Measurements from ENCODE around the gene TMEM179. TPM values are rescaled to one million over a fixed set of nuclear protein-coding genes. Genes with fewer than 3 reads are reported as not detected.

The TMEM179 gene
- total and polyA plus RNA-seq, 2 of the 13 experiments (the other 11 are each of a cell fraction or from before 2014, with no cell fraction given), result not detected

DNA sequence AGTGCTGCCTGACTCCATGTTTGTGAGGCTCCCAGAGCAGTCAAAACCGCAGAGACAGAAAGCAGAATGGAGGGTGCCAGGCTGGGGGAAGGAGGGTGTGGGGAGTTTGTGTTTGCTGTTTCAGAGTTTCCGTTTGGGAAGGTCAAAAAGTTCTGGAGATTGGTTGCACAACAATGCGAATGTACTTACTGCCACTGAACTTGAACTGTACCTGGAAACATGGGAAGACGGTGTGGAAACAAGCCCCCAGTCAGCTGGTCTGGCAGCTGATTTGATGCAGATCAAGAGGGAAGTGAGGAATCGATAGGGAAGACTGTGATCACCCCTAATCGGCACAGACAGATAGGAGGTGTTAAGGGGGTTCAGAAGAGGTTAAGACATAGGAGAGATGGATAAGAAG lies 49.5 kb upstream of the TMEM179 start (continued):
- TF ChIP-seq, protein P1, sequence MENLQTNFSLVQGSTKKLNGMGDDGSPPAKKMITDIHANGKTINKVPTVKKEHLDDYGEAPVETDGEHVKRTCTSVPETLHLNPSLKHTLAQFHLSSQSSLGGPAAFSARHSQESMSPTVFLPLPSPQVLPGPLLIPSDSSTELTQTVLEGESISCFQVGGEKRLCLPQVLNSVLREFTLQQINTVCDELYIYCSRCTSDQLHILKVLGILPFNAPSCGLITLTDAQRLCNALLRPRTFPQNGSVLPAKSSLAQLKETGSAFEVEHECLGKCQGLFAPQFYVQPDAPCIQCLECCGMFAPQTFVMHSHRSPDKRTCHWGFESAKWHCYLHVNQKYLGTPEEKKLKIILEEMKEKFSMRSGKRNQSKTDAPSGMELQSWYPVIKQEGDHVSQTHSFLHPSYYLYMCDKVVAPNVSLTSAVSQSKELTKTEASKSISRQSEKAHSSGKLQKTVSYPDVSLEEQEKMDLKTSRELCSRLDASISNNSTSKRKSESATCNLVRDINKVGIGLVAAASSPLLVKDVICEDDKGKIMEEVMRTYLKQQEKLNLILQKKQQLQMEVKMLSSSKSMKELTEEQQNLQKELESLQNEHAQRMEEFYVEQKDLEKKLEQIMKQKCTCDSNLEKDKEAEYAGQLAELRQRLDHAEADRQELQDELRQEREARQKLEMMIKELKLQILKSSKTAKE (CRISPR knock-in tag; IDR thresholded peaks at IDR 0.05; ENCODE audit: borderline replicate concordance), result peak; percentile 98
- TF ChIP-seq MXD4 (CRISPR knock-in tag; IDR thresholded peaks at IDR 0.05) (no peak), ZFYVE20 (CRISPR knock-in tag; IDR thresholded peaks at IDR 0.05; ENCODE audit: borderline replicate concordance, low read depth) (no peak), MTF2 (CRISPR knock-in tag; IDR thresholded peaks at IDR 0.05; ENCODE audit: borderline replicate concordance) (no peak), ESRRA (CRISPR knock-in tag; IDR thresholded peaks at IDR 0.05; ENCODE audit: low read depth) (no peak), TOE1 (CRISPR knock-in tag; IDR thresholded peaks at IDR 0.05) (no peak), KLF12 (CRISPR knock-in tag; IDR thresholded peaks at IDR 0.05; ENCODE audit: borderline replicate concordance) (no peak), ZNF17 (CRISPR knock-in tag; IDR thresholded peaks at IDR 0.05) (no peak), HBP1 (CRISPR knock-in tag; IDR thresholded peaks at IDR 0.05; ENCODE audit: low read depth) (peak; percentile 53; the same call in 1 of the 2 replicates), HNRNPUL1 (IDR thresholded peaks at IDR 0.05; ENCODE audit: low read depth, low read length) (no peak), SNAPC2 (CRISPR knock-in tag; IDR thresholded peaks at IDR 0.05) (no peak), SRY (CRISPR knock-in tag; IDR thresholded peaks at IDR 0.05) (no peak), ZNF382 (CRISPR knock-in tag; IDR thresholded peaks at IDR 0.05; ENCODE audit: borderline replicate concordance) (no peak), ZNF234 (CRISPR knock-in tag; conservative IDR thresholded peaks at IDR 0.05) (no peak), BRCA1 (CRISPR knock-in tag; IDR thresholded peaks at IDR 0.05) (no peak), FOXO4 (CRISPR knock-in tag; conservative IDR thresholded peaks at IDR 0.05) (no peak), BCL6 (CRISPR knock-in tag; IDR thresholded peaks at IDR 0.05) (peak; percentile 95), REXO4 (CRISPR knock-in tag; IDR thresholded peaks at IDR 0.05; ENCODE audit: borderline replicate concordance) (no peak), KDM5B (CRISPR knock-in tag; IDR thresholded peaks at IDR 0.05; ENCODE audit: borderline replicate concordance) (no peak), NFIC (IDR thresholded peaks at IDR 0.05; ENCODE audit: low read length) (no peak), ZNF703 (CRISPR knock-in tag; IDR thresholded peaks at IDR 0.05; ENCODE audit: borderline replicate concordance) (no peak), HNRNPH1 (optimal IDR thresholded peaks at IDR 0.05; ENCODE audit: low read depth, low read length) (no peak), ISX (CRISPR knock-in tag; conservative IDR thresholded peaks at IDR 0.05) (no peak), MNT (IDR thresholded peaks at IDR 0.05) (no peak)
- TF ChIP-seq, protein P2, sequence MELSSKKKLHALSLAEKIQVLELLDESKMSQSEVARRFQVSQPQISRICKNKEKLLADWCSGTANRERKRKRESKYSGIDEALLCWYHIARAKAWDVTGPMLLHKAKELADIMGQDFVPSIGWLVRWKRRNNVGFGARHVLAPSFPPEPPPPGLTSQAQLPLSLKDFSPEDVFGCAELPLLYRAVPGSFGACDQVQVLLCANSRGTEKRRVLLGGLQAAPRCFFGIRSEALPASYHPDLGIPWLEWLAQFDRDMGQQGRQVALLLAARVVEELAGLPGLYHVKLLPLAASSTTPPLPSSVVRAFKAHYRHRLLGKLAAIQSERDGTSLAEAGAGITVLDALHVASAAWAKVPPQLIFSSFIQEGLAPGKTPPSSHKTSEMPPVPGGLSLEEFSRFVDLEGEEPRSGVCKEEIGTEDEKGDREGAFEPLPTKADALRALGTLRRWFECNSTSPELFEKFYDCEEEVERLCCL (CRISPR knock-in tag; IDR thresholded peaks at IDR 0.05; ENCODE audit: borderline replicate concordance), result no peak

Measured in HepG2 (cell line).